ENCODE measurements around the gene CREBBP. TPM values are rescaled to one million over a fixed set of nuclear protein-coding genes. Genes with fewer than 3 reads are reported as not detected.

CREBBP gene
- polyA plus RNA-seq, 1 donor (not counting 4 experiments of a cell fraction or from before 2014, with no cell fraction given): 5.0 TPM

GRCh38 chr16:3924763-3925162 is 44.2 kb upstream of the CREBBP start:
- no peak overlapping the region for H3K4me3 ChIP-seq (ENCODE audit: control insufficient read depth in 2 of 3, extremely low read depth in 1 of 3, insufficient read depth in 2 of 3, low read depth in 1 of 3, low read length in 3 of 3)
- no peak overlapping the region for H3K4me2 ChIP-seq (ENCODE audit: control insufficient read depth, extremely low read depth, insufficient read depth, low read depth, low read length)
- no peak overlapping the region for H3K27ac ChIP-seq (ENCODE audit: control insufficient read depth, insufficient read depth, low read length)
- TF ChIP-seq CTCF (optimal IDR thresholded peaks at IDR 0.05 in 1 of 3, IDR thresholded peaks at IDR 0.05 in 1 of 3, conservative IDR thresholded peaks at IDR 0.05 in 1 of 3; ENCODE audit: extremely low read depth in 1 of 3, insufficient read depth in 2 of 3, low read length in 3 of 3) (no peak), EZH2 (IDR thresholded peaks at IDR 0.05; ENCODE audit: low read length) (no peak)
- no peaks in the 10 kb centered on the region for H3K79me2 ChIP-seq (ENCODE audit: control insufficient read depth, insufficient read depth, low read length)
- H3K36me3 ChIP-seq (ENCODE audit: control insufficient read depth in 2 of 2, extremely low read depth in 1 of 2, insufficient read depth in 2 of 2, low read length in 2 of 2): no peaks in the 10 kb centered on the region
- H3K9me3 ChIP-seq (ENCODE audit: control insufficient read depth, low read depth, low read length): no peaks in the 10 kb centered on the region
- H4K20me1 ChIP-seq (ENCODE audit: control insufficient read depth, extremely low read depth, insufficient read depth, low read length): no peaks in the 10 kb centered on the region
- H2AFZ ChIP-seq (ENCODE audit: control insufficient read depth, low read length): no peak overlapping the region
- no peak overlapping the region for H3K9ac ChIP-seq (ENCODE audit: control insufficient read depth, extremely low read depth, insufficient read depth, low read length)
- no peaks in the 10 kb centered on the region for H3K9me1 ChIP-seq (ENCODE audit: control insufficient read depth, extremely low read depth, insufficient read depth, low read length)
- DNase-seq (ENCODE audit: low read depth, low spot score) (no peak), FAIRE-seq (no peak)
- dilution Hi-C loops (cut with MboI; ENCODE audit: extremely low pct_ligation_motif_present, low sequenced_read_pairs): no loop called here
- H3K4me1 ChIP-seq (ENCODE audit: control insufficient read depth, extremely low read depth, insufficient read depth, low read length): no peaks in the 10 kb centered on the region
- H3K27me3 ChIP-seq (ENCODE audit: control insufficient read depth, extremely low read depth, insufficient read depth, low read length): peaks cover 8% of the 10 kb centered on the region

GRCh38 chr16:3922241-3922640 is 41.7 kb upstream of the CREBBP start:
- dilution Hi-C loops (cut with MboI; ENCODE audit: extremely low pct_ligation_motif_present, low sequenced_read_pairs): no loop called here
- DNase-seq (ENCODE audit: low read depth, low spot score): no peak
- TF ChIP-seq EZH2 (IDR thresholded peaks at IDR 0.05; ENCODE audit: low read length): no peak
- no peak for TF ChIP-seq CTCF (optimal IDR thresholded peaks at IDR 0.05 in 1 of 3, IDR thresholded peaks at IDR 0.05 in 1 of 3, conservative IDR thresholded peaks at IDR 0.05 in 1 of 3; ENCODE audit: extremely low read depth in 1 of 3, insufficient read depth in 2 of 3, low read length in 3 of 3)

More at GRCh38 chr16:3922241-3922640, 41.7 kb upstream of the CREBBP start:
- Histone ChIP-seq H3K79me2 (ENCODE audit: control insufficient read depth, insufficient read depth, low read length) (no peaks in the 10 kb centered on the region), H3K4me3 (ENCODE audit: control insufficient read depth in 2 of 3, extremely low read depth in 1 of 3, insufficient read depth in 2 of 3, low read depth in 1 of 3, low read length in 3 of 3) (no peak overlapping the region), H3K4me1 (ENCODE audit: control insufficient read depth, extremely low read depth, insufficient read depth, low read length) (no peaks in the 10 kb centered on the region), H3K27ac (ENCODE audit: control insufficient read depth, insufficient read depth, low read length) (no peak overlapping the region), H2AFZ (ENCODE audit: control insufficient read depth, low read length) (no peak overlapping the region), H3K27me3 (ENCODE audit: control insufficient read depth, extremely low read depth, insufficient read depth, low read length) (peaks cover 8% of the 10 kb centered on the region), H4K20me1 (ENCODE audit: control insufficient read depth, extremely low read depth, insufficient read depth, low read length) (no peaks in the 10 kb centered on the region), H3K9me1 (ENCODE audit: control insufficient read depth, extremely low read depth, insufficient read depth, low read length) (no peaks in the 10 kb centered on the region), H3K9me3 (ENCODE audit: control insufficient read depth, low read depth, low read length) (peaks cover 7% of the 10 kb centered on the region), H3K4me2 (ENCODE audit: control insufficient read depth, extremely low read depth, insufficient read depth, low read depth, low read length) (no peak overlapping the region), H3K9ac (ENCODE audit: control insufficient read depth, extremely low read depth, insufficient read depth, low read length) (no peak overlapping the region), H3K36me3 (ENCODE audit: control insufficient read depth in 2 of 2, extremely low read depth in 1 of 2, insufficient read depth in 2 of 2, low read length in 2 of 2) (no peaks in the 10 kb centered on the region)
- FAIRE-seq: no peak
